Fibroblast of gingiva (primary cell): ENCODE data around the gene THADA.
"Not testable (repeated sequence)": the region's sequence is repeated elsewhere in the genome, so short reads cannot be mapped to it uniquely, and the experiment has no call there.

Experiments
- DNase-seq: peaks from one replicate; pipeline ENCODE4 v3.0.0-alpha.2; 2011; ENCODE audit warnings: low read depth

The THADA gene

DNA sequence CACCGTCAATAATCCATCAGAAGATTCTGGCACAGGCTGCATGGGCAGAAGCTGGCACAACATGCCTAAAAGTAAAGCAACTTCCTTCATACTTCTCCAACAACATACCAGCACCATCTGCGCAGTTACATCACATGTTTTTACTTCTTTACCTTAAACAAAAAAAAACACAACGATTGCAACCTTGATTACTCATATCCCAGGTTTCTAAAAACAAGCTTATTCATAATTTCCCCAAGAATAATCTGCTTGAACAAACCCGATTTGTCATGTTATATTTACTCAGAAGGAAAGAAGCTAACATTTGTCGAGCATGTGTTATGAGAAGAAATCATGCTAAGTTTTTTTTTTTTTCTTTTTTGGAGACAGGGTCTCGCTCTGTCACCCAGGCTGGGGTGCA lies 54.7 kb downstream of the THADA start:
- DNase-seq: peak; percentile 26

DNA sequence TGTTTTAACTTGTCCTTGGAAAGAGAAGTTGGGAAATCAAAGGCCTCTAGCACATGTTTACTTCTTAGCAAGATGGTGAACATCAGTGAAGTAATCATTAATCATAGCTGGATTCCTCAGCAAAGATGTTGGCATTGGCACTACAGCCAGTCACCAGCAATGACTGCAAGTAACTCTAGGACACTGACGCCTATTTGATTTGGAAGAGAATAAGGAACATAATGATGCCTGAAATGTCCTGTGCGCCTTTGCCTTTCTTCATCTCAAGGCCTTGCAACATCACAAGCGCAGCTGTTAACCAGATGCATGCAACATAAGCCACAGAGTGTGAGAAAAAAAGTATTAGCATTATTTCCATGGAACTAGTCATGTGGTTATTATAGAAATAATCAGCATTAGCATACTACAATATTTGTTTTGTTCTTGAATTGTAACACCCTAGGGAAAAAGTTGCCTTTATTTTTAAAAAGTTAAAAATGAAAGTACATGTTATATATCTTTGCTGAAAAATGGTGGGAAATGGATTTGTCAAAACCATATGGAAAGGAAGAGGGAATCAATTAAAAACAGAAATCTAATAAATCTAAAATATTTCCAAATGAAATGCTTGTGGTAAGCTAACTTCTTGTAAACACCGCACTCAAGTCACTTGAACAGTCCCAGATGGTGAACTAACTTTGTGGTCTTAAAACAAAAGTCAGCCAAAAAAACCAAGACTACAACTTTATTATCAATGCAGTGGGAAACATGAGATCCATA lies 55.6 kb downstream of the THADA start:
- DNase-seq: peak; percentile 100

DNA sequence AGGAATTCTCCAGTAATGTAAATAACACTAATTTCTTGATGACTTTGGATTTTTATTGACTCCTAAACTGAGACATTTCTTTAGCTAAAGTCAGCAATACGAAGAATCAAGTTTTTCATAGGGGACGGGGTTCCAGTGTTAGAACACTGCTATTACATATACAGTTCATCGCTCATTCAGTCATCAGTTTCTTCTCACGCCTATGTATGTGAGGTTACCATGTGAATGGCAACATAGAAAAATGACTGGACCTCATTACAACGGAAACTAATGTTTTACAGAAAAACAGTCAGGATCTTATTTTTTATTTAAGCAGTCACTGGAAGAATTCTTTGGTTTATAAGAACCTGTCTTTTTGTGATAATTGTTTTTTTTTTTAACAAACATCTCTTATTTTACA lies 56.4 kb downstream of the THADA start:
- DNase-seq: peak; percentile 33

DNA sequence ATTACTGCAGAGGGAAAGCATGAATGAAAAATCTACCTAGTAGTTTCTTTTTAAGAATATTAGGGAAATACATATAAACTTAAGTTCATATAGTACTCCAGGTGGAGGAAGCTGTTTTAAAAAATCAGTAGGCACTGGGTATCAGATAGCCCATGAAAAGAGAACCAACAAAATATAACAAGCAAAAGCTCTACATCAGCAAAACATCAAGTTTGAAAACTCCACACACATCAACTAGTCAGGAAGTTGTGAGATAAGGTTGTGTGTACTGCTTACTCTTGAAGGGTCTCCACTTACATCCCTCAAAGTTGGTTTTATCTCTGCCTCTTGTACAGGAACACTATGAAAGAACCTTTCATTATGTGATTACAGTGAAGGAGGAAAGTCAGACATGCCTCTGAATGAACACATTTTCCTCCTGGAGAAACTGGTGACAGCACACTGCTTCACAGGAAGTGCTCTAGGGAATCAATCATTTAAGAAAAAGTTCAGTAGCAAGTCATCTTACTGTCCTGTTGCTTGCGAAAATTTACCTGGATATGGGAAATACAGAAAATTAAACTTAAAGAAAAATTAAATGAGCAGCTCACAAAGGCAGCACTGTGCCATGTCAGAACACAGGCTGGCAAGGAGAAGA lies 57.7 kb downstream of the THADA start:
- no peak for DNase-seq

DNA sequence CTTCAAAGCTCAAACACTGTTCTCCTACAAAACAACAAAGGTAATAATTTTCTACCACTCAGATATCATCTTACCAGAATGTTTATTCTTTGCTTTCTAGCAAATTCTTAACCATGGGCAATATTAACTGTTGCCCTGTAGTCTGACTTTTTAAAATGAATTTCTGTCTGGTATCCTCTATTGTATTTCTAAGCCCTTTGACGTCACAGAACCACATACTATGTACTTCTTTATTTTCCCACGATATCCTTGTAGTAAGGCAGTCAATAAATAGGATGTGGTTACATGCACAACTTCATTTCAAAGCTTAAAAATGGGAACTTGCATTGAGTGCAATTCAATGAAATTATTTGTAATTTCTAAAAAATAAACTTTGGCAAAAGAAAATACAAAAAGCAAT lies 58.7 kb downstream of the THADA start:
- DNase-seq: peak; percentile 62

DNA sequence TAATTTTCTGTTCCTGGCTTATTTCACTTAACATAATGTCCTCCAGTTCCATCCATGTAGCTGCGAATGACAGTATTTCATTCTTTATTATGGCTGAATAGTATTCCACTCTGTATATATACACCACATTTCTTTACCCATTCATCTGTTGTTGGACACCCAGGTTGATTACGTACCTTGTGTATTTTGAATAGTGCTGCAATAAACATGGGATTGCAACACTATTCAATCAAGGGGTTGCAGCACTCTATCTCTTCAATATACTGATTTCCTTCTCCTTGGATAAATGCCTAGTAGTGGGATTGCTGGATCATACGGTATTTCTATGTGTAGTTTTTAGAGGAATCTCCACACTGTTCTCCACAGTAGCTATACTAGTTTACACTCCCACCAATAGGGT lies 61.3 kb downstream of the THADA start:
- no peak for DNase-seq

DNA sequence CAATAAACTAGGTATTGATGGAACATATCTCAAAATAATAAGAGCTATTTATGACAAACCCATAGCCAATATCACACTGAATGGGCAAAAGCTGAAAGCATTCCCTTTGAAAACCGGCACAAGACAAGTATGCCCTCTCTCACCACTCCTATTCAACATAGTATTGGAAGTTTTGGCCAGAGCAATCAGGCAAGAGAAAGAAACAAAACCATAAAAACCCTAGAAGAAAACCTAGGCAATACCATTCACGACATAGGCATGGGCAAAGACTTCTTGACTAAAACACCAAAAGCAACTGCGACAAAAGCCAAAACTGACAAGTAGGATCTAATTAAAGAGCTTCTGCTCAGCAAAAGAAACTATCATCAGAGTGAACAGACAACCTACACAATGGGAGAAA lies 63.3 kb downstream of the THADA start:
- not testable (repeated sequence) for DNase-seq

DNA sequence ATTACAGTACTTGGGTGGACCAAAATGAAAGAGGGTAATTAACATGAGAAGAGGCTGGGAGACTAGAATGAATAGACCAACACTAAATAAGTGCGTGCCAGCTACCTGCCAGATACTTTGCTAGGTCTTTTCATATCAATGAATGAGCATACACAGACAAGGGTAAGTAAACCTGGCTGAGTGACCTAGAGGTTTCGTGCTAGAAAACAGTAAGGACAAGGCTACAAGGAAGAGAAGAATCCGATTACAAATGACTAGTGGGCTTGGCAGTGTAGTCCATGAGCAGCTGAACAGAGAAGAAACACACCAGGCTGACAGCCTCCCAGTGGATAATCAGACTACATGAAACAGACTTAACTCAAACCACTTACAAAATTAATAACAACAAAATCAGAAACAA lies 64.6 kb downstream of the THADA start:
- DNase-seq: no peak

DNA sequence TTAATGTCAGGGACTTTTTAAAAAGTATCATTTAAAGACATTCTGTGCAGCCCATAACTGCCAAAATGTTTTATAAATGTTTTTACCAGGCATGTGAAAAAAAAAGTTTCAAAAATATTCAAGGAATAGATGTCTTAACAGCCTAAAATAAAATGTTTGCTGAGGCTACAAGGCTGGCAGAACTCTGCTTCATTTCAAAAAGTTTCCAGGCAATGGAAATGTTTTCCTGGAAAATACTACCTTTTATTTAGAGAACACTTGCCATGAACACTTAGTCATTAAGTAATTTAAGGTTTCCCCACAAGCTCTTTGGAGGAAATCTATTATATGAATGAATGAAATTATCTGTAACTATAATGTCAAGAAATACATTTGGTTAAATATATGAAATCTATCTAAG lies 68.8 kb downstream of the THADA start:
- peak; percentile 31 for DNase-seq

DNA sequence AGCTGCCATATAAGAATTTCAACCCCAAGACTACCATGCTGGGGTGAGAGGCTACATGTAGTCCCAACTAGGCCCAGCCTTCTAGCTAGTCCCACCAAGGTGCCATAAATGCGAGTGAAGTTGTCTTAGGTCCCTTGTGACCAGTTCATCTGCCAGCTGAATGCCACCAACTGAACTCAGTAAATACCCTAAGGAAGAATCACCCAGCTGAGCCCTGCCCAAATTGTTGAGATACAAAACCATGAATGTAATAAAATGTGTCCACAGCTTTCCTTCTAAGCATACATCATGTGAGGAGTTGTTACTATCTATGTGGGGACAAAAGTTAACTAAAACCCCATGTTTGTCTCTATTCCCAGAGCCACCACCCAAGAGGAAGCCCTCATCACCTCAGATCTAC lies 70.3 kb downstream of the THADA start:
- DNase-seq: no peak

DNA sequence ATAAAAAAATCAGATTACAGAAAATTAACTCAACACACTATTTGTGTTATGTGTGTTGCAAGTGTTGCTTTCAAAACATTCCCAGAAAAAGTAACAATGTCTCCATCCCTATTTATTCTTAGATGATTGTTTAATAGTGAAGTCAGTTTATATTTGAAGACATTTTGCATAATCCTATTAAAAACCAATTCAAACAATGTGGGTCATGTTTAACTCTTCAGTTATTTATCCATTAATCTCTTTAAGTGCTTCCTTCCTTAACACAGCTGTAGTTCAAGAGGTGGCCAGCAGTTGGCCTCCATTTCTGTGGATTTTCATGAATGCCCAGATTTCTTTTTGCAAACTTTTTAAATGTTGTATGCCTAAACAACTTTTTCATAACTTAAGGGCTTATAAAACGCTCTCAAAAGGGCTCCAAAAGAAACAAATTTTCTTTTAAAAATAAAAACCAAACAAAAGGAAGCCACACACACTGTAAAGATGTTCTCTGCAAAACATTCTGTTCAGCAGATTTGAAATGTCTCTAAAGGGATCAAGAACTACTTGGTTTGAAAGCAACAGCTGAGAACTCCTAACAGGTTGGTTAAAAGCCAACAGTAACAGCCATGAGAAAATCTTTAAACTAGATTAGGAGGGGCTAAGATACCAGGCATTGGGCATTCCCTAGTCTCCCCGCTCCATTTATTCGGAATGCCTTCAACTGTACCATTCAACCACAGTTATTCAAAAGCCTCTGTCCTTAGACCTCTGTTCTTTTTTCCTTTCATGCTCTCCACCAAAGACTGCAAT lies 71.5 kb downstream of the THADA start:
- peak; percentile 54 for DNase-seq

DNA sequence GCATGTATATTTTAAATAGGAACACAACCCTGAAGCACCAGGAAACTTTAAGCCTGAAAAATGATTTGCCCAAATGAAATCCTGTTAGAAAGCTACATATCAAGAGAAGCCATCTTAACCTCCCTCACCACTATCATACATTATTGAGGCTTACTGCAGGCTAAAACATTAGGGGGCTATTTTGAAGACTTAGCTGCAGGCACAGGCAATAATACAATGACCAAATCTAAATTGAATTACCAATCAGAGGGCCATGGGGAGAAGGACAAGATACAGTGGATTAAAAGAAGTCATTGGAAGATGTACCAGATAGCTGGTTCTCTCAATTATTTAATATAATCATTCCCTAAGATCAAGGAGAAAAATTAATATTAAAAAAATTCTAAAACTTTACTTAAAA lies 73.7 kb downstream of the THADA start:
- DNase-seq: no peak

DNA sequence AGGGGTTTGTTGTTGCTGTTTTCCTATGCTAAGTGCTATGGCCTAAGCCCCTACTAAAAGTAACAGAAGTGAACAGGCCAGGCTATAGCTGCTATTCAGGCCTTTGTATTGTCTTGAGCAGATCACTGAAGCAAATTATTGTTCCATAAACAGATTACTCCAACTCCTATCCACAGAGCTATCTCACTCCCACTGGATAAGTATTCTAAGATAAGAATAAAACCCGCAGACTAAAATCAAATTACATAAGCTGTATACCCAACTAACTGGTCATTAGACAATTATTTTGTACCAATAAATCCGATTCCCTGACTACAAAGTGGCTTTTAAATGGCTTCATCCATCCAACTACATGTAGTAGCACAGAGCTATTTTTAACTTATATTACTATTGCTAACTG lies 74.3 kb downstream of the THADA start:
- no peak for DNase-seq

DNA sequence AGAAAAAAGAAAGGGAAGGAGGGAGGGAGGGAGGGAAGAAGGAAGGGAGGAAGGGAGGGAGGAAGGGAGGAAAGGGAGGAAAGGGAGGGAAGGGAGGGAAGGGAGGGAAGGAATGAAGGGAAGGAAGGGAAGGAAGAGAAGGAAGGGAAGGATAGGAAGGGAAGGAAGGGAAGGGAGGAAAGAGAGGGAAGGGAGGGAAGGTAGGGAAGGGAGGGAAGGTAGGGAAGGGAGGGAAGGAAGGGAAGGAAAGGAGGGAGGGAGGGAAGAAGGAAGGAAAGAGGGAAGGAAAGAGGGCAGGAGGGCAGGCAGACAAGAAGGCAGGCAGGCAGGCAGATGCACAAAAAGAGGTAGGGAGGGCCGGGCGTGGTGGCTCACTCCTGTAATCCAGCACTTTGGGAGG lies 74.9 kb downstream of the THADA start:
- DNase-seq: no peak

DNA sequence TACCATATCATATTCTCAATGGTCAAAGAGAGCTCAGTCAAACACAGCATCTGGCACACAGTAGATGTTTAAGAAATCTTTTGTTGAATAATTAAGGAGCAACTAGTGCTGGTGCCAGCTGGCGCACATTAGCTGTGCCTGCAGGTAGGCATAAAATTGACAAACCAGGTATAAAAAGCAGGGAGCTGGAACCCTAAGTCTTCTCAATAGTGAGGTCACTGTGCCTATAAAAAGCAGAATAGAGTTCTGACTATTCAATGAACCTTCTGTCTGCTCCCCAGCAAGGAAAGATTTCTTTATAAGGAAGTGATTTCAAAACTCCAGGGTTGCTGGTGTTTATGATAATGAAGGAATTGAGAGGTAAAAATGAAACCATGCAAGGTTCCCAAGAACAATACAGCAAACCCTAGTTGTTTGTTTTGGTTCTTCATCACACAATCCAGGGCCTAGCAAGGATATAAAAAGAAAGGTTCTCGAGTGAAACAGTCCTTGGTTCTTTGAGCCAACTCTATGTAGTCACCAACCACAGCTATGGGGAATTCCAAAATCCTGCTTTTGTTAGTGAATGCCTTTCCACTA lies 76.1 kb downstream of the THADA start:
- peak; percentile 97 for DNase-seq

DNA sequence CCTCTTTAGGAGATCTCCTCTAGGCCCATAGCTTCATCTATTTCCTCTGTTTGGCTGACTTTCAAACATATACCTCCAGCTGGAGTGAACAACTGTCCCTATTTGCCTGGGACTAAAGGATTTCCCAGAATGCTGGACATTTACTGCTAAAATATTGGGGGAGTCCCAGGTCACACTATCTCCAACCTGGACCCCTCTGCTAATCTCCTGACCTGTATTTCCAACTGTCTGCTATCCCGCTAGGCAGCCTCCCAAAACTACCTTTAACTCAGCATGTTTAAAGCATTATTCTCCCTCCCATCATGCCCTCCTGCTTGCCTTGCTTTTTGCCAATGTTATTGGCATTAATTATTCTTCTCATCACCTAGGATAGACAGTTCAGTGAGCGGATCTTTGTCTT lies 77.1 kb downstream of the THADA start:
- DNase-seq: no peak

DNA sequence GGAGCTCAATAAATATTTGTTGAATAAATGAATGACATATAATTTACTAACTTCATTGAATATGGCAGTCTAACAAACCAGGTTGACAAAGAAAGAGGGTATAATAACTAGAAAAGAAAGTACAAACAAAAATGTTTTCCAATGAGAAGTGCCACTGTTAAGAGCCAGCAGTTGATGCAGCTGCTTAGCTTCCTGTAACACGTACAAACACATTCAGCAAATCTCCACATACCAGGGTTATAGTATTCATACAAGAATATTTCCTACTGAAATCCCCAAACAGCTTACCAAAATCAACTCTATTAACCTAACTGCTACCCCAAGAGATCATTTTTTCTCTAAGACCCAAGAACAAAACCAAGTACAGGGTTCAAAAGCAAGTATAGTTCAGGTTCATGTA lies 77.7 kb downstream of the THADA start:
- DNase-seq: no peak

DNA sequence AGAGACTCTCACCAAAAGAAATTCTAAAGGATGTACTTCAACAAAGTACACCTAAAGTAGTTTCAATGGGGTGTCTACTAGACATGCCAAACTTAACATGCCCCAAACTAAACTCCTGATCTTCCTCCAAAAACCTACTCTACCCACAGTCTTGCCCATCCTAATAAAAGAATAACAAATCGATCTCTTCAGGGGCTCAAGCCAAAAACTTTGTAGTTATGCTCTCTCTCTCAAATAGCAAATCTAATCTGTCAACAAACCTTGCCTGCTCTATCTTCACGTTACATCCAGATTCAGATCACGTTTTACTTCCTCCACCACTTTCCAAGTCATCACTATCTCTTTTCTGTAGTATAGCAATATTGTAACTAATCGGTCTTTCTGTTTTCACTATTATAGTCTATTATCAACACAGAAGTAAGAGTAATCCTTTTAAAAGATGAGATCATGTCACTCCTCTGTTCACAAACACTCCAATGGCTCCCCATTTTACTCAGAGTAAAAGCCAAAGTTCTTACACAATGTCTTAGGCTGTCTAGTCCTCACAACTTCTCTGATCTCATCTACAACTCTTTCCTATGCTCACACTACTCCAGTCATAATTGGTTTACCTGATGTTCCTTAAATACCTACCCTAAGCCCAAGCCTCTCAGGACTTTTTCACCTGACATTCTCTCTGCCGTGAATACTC lies 79.9 kb downstream of the THADA start:
- DNase-seq: no peak

DNA sequence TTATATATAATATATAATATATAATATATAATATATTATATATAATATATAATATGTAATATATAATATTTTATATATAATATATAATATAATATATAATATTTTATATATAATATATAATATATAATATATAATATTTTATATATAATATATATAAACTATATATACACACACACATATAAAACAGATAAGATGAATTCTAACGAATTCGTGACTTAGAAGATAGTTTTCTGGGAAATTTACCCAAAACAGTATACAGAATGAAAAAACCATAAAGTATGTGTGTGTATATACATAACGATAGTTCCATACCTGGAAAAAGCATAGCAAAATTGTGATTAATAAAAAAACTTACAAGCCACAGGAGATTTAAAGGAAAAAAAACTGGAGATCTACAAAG lies 80.6 kb downstream of the THADA start:
- no peak for DNase-seq

DNA sequence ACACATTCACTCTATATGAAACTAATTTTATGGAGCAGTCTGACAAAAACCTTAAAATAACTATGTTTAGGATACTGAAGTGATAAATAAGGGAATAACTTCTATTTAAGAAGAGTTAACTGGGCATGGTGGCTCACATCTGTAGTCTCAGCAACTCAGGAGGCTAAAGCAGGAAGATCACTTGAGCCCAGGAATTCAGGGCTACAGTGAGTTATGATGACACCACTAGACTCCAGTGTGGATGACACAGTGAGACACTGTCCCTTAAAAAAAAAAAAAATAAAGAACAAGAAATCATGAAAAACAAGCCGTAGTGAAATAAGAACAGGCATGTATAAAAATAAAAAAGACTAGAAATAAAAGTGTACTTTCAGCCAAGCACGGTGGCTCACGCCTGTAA lies 82.0 kb downstream of the THADA start:
- no peak for DNase-seq

DNA sequence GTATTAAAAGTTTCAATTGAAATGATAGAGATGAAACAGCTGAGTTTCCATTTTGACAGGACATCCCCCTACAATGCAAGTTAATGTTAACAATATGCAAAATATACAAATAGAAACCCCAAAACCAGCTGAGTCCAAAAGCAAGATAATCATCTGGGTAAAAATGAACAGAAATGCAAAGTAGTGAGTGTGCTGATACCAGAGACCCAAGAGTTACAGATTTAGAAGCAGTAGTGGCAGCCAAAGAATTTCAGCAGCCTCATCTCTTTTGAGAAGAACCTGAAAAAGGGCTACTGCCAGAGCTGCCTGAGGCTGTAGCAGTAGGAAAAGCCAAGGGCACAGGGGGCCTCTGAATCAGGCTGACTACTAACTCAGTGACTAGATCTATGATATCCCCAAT lies 82.6 kb downstream of the THADA start:
- DNase-seq: peak; percentile 42

DNA sequence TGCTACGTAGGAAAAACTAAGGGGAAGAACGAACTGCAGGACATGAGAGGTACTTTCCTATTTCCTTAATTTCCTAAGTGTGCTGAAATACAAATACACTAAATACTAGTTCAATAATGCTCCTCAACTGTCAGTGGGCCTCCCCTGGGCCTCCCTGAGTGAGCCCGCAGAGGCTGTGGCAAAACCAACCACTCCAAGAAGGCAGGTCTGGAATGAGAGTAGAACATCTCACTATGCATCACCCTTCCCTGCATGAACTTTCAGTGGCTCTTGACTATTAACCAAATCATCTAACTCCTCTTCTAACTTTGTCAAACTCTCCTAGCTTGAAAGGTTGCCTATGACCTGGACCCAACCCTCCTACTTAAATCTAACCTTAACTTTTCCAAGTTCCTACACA lies 84.6 kb downstream of the THADA start:
- DNase-seq: no peak
